Chondrocyte (in vitro differentiated cells): ENCODE measurements around the gene MME. TPM values are rescaled to one million over a fixed set of nuclear protein-coding genes. Genes with fewer than 3 reads are reported as not detected.

ENCODE experiments used
- DNase-seq: peaks from one replicate; pipeline ENCODE4 v3.0.0; 2021; ENCODE audit warnings: mixed read lengths, low spot score
- H3K27ac Mint-ChIP-seq: one replicate; pipeline ENCODE4 v1.8.0; 2021; ENCODE audit warnings: mild to moderate bottlenecking, moderate library complexity, mixed read lengths; ENCODE audit not compliant: unreplicated experiment
- H3K27me3 Mint-ChIP-seq: 2 replicates; pipeline ENCODE4 v1.8.0; 2021; ENCODE audit warnings: low read depth, mixed read lengths
- H3K36me3 Mint-ChIP-seq: 2 replicates; pipeline ENCODE4 v1.8.0; 2021; ENCODE audit warnings: low read depth, mixed read lengths
- H3K4me1 Mint-ChIP-seq: 2 replicates; pipeline ENCODE4 v1.8.0; 2021; ENCODE audit warnings: low read depth, mild to moderate bottlenecking, mixed read lengths
- H3K4me3 Mint-ChIP-seq: one replicate; pipeline ENCODE4 v1.8.0; 2021; ENCODE audit warnings: mild to moderate bottlenecking, moderate library complexity, mixed read lengths; ENCODE audit not compliant: unreplicated experiment
- H3K9me3 Mint-ChIP-seq: 2 replicates; pipeline ENCODE4 v1.8.0; 2021; ENCODE audit warnings: low read depth, mixed read lengths
- CTCF ChIP-seq: fragments of 200-600 bp; sonication (generic); IDR thresholded peaks from 2 replicates; pipeline ENCODE4 v1.5.0; 2021; ENCODE audit warnings: antibody characterized with exemption, mild to moderate bottlenecking, moderate library complexity
- long read RNA-seq: library from polyadenylated mRNA; stranded (forward); transcript quantifications from one replicate; pipeline ENCODE4 v2.0.0, GENCODE V29; 2021
- total RNA-seq: library from RNA; stranded (reverse); gene quantifications from 3 replicates; pipeline ENCODE4 v1.2.1, GENCODE V29; 2021

The MME gene
- total RNA-seq: 1.7 to 8.9 TPM (median 2.5 TPM) in 3 replicates
- long read RNA-seq, partial matches to known transcripts: 0 of 2 reads
- long read RNA-seq, other reads (novel, unspliced or antisense): 2 of 2 reads

GRCh38 chr3:155079746-155080487, at the start of gene MME:
MME (plus strand) TSS chr3:155080319; CDS start chr3:155084168, 3,849 bp downstream.
- no peak for DNase-seq
- H3K4me3 Mint-ChIP-seq: peak within 1 kb of the TSS; percentile 65
- no peak for TF ChIP-seq CTCF
- H3K9me3 Mint-ChIP-seq: peaks cover 9% of the 10 kb centered on the region
- peaks cover 19% of the 10 kb centered on the region for H3K4me1 Mint-ChIP-seq
- peak within 1 kb of the TSS; percentile 29 for H3K27ac Mint-ChIP-seq
- no peaks in the 10 kb centered on the region for H3K36me3 Mint-ChIP-seq
- H3K27me3 Mint-ChIP-seq: peaks cover 33% of the 10 kb centered on the region

- peaks cover 23% of the 10 kb centered on the region for H3K4me1 Mint-ChIP-seq
- no peak overlapping the region for H3K4me3 Mint-ChIP-seq
- TF ChIP-seq CTCF: no peak
- H3K36me3 Mint-ChIP-seq: no peaks in the 10 kb centered on the region
- DNase-seq: no peak
- H3K27me3 Mint-ChIP-seq: no peaks in the 10 kb centered on the region
- H3K27ac Mint-ChIP-seq: no peak overlapping the region
- H3K9me3 Mint-ChIP-seq: no peaks in the 10 kb centered on the region
Observed at GRCh38 chr3:155031186-155031585, 48.9 kb upstream of the MME start.

GRCh38 chr3:155032918-155033317, 47.2 kb upstream of the MME start:
- no peak for TF ChIP-seq CTCF

GRCh38 chr3:155034786-155035185, 45.3 kb upstream of the MME start:
- Mint-ChIP-seq H3K4me3 (no peak overlapping the region), H3K27ac (no peak overlapping the region), H3K36me3 (no peaks in the 10 kb centered on the region), H3K9me3 (no peaks in the 10 kb centered on the region), H3K27me3 (no peaks in the 10 kb centered on the region), H3K4me1 (peaks cover 23% of the 10 kb centered on the region)
- no peak for TF ChIP-seq CTCF
- DNase-seq: no peak

More at GRCh38 chr3:155032918-155033317, 47.2 kb upstream of the MME start:
- Mint-ChIP-seq H3K27ac (peak overlapping the region; percentile 25), H3K4me1 (peaks cover 23% of the 10 kb centered on the region), H3K36me3 (no peaks in the 10 kb centered on the region), H3K27me3 (no peaks in the 10 kb centered on the region), H3K9me3 (no peaks in the 10 kb centered on the region), H3K4me3 (no peak overlapping the region)
- DNase-seq: no peak

GRCh38 chr3:155035553-155035952, 44.6 kb upstream of the MME start:
- no peak overlapping the region for H3K27ac Mint-ChIP-seq
- H3K36me3 Mint-ChIP-seq: no peaks in the 10 kb centered on the region
- no peak for TF ChIP-seq CTCF
- H3K4me1 Mint-ChIP-seq: peaks cover 22% of the 10 kb centered on the region
- no peaks in the 10 kb centered on the region for H3K9me3 Mint-ChIP-seq
- no peak for DNase-seq
- H3K4me3 Mint-ChIP-seq: no peak overlapping the region
- H3K27me3 Mint-ChIP-seq: no peaks in the 10 kb centered on the region
